ENCODE data around the gene ATR.
"Not testable (repeated sequence)": the region's sequence is repeated elsewhere in the genome, so short reads cannot be mapped to it uniquely, and the experiment has no call there.

GRCh38 chr3:142400537-142400936 lies 178.0 kb downstream of the ATR start:
- not testable (repeated sequence) for TF ChIP-seq CTCF (tag by site-specific recombination; IDR thresholded peaks at IDR 0.05); ZFP37 (tag by site-specific recombination; IDR thresholded peaks at IDR 0.05); ZNF398 (tag by site-specific recombination; IDR thresholded peaks at IDR 0.05); ZNF311 (tag by site-specific recombination; IDR thresholded peaks at IDR 0.05; ENCODE audit: borderline replicate concordance); ZBTB7A (tag by site-specific recombination; IDR thresholded peaks at IDR 0.05; ENCODE audit: low read depth); ZNF138 (tag by site-specific recombination; IDR thresholded peaks at IDR 0.05; ENCODE audit: borderline replicate concordance); ZNF239 (tag by site-specific recombination; IDR thresholded peaks at IDR 0.05); ZBTB11 (tag by site-specific recombination; conservative IDR thresholded peaks at IDR 0.05; ENCODE audit: low read depth); ZNF521 (tag by site-specific recombination; IDR thresholded peaks at IDR 0.05); ZSCAN30 (tag by site-specific recombination; IDR thresholded peaks at IDR 0.05); YY1 (tag by site-specific recombination; IDR thresholded peaks at IDR 0.05); ZBTB20 (tag by site-specific recombination; IDR thresholded peaks at IDR 0.05)

Measured in HEK293 (cell line).